Urothelium cell line (cell line): ENCODE data around the gene CMTM7.
"Not testable (repeated sequence)": the region's sequence is repeated elsewhere in the genome, so short reads cannot be mapped to it uniquely, and the experiment has no call there.

Source experiments
- DNase-seq: peaks from one replicate; pipeline ENCODE4 v3.0.0; 2011; ENCODE audit warnings: low spot score, mixed read lengths
- FAIRE-seq: peaks from 2 replicates; lab custom pipeline; 2011; peaks lifted over from hg19 to GRCh38; lab: Jason Lieb, UNC

The CMTM7 gene

DNA sequence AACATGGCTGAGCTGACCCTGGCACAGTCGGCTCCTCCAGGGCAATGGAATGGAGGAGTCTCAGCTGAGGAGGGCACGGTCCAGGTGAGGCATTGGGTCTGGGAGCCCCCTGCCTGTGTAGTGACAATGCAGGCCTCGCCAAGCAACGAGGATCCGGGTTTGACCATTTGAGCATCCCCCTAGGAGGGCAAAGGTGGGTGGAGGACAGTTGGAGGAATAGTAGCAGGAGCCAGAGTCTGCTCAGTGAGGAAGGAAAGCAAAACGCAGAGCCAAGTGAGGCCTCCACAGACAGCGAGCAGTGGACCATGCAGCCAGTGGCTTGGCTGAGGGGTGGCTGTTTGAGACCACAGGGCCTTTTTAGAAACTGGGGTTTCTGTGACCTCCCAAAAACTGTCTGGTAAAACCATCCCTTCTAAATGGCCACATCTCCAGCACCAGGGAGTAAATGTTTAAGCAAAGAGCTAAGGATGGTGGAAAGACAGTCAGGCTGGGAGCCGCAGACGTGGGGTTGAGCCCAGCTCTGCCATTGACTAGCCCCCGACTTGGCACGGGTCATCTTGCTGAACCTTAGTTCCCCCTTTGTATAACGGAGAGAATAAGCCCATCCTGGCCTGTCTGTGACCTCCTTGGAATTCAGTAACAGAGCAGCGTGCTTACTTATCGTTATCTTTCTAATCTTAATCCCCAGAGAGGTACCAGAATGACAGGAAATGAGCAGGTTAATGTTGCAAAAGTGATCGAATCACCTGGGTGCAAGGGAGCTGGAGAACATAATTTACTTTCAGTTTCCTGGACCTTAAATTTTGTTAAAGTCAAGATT, 64.2 kb downstream of the CMTM7 start:
- FAIRE-seq (no peak), DNase-seq (no peak)

DNA sequence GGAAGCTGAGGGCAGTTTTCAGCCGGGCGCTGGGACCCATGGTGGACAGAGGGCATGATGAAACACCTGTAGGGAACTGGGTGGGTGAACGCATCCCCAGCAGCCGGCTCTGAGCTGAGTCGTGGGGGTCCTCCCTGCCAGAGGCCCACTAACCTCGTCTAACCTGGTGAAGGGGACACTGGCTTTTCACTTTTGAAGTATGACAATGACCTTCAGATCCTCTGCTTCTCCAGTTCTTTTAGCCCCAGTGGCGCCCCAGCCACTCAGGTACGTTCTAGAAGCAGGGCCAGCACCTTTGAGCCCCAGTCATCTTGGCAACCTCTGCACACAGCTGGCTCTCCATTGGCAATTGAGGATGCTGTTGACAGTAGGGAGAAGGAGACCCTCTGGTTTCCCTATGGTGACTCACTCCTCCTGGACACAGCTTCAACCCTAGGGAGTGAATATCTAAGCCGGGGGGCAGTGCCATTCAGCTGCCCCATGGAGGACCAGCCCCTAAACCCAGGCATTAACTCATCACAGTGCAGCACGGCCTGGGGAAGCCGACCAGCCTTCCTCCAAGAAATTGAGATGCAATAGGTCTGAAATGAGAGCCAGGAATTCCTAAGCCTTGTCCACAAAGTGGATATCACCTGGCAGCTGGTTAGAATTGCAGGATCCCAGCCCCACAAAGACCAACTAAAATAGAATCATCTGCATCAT, 64.9 kb downstream of the CMTM7 start:
- no peak for DNase-seq
- no peak for FAIRE-seq

DNA sequence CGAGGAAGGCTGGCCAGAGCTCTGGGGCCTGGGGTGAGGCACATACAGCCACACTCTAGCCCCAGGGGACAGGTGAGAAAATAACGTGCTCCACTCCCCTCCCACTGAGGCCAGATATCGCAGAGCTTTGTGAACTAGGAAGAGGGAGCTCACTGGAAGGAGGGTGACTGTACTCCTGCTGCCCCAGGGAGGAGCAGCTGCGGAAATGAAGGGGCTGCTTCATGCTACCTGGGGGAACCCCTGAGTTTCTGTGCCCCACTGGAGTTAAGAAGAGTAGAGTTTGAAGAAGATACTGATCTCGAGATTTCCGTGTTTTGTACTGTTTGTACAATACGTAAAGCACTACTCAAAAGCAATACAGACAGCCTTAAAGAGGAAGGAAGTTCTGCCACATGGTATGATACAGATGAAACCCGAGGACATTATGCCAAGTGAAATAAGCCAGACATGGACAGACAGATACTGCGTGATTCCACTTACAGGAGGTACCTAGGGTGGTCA, 66.4 kb downstream of the CMTM7 start:
- DNase-seq (no peak), FAIRE-seq (no peak)

DNA sequence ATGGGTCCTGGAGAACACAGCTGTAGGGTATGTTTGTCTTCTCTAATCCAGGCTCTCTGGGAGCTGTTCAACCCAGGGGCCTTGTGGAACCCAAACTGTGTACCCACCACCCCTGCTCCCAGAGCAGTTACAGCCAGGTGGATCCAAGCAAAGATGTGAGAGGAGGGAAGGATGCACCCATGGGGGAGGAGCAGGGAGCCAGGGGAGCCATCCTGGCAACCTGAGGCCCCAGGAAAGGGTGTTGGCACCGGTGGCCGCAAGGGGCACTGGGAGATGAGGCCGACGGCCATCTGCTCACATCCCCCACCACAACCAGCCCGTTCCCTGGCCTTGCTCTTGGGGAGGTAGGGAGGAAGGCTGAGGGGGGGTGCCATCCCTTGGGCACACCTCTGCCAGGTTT, 67.8 kb downstream of the CMTM7 start:
- DNase-seq (no peak), FAIRE-seq (no peak)

- DNase-seq = no peak
- FAIRE-seq = no peak
Observed at GRCh38 chr3:32460031-32460749, 68.5 kb downstream of the CMTM7 start.

GRCh38 chr3:32460817-32461496, 69.3 kb downstream of the CMTM7 start:
- DNase-seq, FAIRE-seq: not testable (repeated sequence)

DNA sequence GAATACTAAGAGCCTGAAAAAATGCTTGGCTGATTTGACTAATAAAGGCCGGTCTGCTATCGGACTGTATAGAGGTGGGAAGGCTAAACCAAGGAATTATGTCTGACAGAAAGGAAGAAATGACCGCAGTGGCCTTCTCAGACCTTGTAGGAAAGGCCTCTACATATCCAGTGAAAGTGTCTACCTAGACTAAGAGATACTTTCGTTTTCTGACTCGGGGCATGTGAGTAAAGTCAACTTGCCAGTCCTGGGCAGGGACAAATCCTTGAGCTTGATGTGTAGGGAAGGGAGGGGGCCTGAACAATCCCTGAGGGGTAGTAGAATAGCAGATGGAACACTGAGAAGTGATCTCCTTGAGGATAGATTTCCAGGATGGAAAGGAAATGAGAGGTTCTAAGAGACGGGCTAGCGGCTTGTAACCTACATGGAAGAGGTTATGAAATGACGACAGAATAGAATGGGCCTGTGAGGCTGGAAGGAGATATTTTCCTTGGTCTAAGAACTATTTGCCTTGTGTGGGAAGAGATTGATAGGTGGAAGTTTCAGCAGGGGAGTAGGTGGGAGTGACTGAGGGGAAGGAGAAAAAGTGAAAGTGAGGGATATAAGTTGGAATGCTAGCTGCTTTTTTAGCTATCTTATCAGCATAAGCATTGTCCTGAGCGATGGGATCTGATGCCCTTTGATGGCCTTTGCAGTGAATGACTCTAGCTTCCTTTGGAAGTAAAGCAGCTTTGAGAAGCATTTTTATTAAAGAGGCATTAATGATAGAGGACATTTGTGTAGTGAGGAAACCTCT, 70.7 kb downstream of the CMTM7 start:
- not testable (repeated sequence) for DNase-seq, FAIRE-seq

- not testable (repeated sequence) for FAIRE-seq, DNase-seq
Observed at GRCh38 chr3:32463415-32463814, 71.8 kb downstream of the CMTM7 start.

DNA sequence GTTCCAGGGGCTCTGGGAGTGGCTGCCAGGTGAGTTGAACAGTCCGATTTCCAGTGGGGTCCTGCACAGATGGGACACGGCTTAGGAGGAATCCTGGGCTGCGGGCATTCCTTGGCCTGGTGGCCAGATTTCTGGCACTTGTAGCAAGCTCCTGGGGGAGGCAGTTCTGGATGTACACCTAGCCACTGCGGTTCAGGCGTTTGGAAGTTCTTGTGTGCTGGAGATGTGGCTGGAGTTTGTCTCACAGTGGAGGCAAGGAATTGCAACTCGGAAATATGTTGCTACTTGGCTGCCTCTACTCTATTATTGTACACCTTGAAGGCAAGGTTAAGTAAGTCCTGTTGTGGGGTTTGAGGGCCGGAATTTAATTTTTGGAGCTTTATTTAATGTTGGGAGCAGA, 73.1 kb downstream of the CMTM7 start:
- not testable (repeated sequence) for FAIRE-seq, DNase-seq

GRCh38 chr3:32466808-32467207, 75.2 kb downstream of the CMTM7 start:
- FAIRE-seq, DNase-seq: not testable (repeated sequence)

- DNase-seq (peak; percentile 64), FAIRE-seq (no peak)
Observed at GRCh38 chr3:32467333-32468070, 75.8 kb downstream of the CMTM7 start.

DNA sequence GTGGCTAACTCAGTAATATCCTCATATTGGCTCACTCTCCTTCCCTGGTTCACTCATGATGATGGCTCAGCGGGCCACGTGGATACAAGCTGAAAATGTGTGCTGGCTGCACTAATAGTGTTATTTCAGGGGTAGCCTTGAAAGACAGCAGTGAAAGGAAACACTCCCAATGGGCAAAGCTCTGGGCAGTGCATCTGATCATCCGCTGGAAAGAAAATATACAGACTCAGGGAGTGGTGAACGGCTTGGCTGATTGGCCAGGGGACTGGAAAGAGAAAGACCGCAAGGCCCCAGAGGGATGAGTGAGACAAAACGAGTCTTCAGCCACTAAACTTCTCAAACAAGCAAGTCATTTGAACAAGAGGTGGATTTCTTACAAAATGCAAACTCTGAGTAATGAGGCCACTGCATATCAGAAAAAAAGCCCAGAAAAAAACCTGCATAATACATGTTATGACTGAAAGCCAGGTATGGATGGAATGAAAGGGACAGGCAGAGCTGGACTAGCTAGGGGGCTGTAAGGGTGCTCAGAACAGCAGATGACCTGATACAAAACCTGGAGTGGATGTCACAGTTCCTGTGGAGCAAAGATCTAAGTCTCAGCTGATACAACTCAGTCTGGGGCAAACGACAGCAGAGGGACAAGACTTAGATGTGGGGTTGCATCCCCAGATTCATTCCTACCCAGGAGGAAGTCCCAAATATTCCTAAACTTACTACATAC, 77.7 kb downstream of the CMTM7 start:
- FAIRE-seq (no peak), DNase-seq (peak; percentile 49)

DNA sequence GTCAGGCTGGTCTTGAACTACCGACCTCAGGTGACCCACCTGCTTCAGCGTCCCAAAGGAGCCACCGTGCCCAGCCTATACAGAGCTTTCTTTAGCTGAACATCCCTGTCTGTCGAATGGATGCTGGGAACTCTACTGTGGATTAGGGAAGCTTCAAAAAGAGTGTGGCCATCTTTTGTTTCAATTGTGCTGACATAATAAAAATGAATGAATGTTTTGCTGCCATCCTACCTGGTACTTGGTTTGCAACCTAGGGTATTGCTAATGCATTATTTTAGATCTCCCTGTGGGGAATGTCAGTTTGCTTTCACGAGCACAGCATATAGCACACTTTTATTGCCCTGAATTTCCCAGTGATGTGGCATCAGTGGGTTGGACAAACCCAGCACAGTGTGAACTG, 78.7 kb downstream of the CMTM7 start:
- no peak for DNase-seq
- FAIRE-seq = peak; percentile 27

DNA sequence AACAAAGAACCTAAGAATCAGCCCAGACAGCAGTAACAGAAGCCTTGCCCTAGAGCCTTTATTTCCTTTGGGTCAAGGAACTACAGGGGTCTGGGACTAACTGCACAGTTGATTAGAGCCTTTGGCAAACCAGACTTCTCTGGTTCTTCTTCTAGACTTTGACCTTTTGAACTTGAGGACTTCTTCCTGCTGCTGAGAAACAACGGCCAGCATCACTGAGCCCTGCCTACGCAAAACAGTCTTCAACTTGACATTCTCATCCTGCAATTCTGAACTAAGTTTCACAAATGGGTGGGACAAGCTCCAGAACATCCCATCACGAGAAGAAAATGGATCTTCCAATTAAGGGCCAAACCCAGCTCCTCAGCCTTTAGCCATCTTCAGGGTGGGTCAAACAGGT, 79.6 kb downstream of the CMTM7 start:
- DNase-seq (no peak), FAIRE-seq (no peak)

- DNase-seq, FAIRE-seq: not testable (repeated sequence)
Observed at GRCh38 chr3:32472151-32472550, 80.5 kb downstream of the CMTM7 start.

- FAIRE-seq = no peak
- no peak for DNase-seq
Observed at GRCh38 chr3:32474201-32474600, 82.5 kb downstream of the CMTM7 start.

GRCh38 chr3:32480604-32481003, 89.0 kb downstream of the CMTM7 start:
- no peak for FAIRE-seq
- no peak for DNase-seq

DNA sequence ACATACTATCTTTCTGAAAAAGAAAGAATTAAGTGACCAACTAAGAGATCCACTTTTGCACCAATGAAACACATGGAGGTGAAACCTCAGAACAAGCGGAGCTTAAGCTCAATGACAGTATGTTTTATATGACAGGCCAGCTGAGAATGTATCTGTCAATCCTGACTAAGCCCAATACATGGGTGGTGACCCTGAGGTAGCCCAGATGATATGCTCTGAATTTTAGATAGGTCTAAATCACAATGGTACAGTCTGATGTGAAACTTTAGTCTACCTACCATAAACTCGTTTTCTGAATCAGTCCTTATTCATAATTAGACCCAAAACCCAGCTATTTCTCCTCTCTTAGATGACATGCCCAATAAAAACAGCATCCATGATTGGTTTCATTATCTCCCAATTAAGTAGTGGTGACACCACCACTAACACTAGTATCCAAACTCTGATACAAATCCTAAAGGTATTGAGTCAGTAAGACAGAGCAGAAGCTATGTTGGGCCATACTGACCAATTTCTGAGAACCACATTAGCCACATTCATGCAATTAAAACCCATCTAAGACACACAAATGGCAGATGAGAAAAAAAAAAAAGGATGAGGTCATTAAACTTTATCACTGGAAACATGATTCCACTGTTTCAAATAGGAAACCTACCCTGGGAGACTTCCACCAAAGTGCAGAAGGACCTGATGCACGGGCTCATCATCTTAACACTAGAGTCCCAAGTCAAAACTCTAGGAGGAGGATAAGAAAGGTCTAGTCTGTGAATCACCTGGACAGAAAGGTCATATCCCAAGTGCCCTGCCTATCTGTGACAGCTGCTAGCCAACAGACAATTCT, 90.4 kb downstream of the CMTM7 start:
- no peak for DNase-seq
- FAIRE-seq = no peak
